Spleen (tissue), 7 donors: ENCODE measurements around the gene STEAP1B.

Source experiments
- POLR2A ChIP-seq, 3 donors: fragments of 450-650 bp; IDR thresholded peaks; one replicate each; pipeline ENCODE4 v1.5.1; 2017; ENCODE audit warnings: antibody characterized with exemption in 3 of 3, mild to moderate bottlenecking in 1 of 3
- TF ChIP-seq, protein P1 (sequence below), 11 experiments: fragments of 200-600 bp in 7 of 11; fragments of 450-650 bp in 4 of 11; sonication (generic) in 4 of 11; IDR thresholded peaks in 8 of 11; conservative IDR thresholded peaks in 3 of 11; 1 replicate in 7 of 11; 2 replicates in 4 of 11; pipeline versions ENCODE4 v1.4.0 to v1.8.0; 2016 to 2021; ENCODE audit warnings: antibody characterized with exemption in 11 of 11, inconsistent platforms in 4 of 11, mild to moderate bottlenecking in 1 of 11
- donor health status: DM: no; HTN: no; CAD: no; lungs with moderate emphysema.
- donor health status: DM: no; HTN: no; CAD: no.
- donor health status: DM: no; HTN: no; CAD: no.

DNA sequence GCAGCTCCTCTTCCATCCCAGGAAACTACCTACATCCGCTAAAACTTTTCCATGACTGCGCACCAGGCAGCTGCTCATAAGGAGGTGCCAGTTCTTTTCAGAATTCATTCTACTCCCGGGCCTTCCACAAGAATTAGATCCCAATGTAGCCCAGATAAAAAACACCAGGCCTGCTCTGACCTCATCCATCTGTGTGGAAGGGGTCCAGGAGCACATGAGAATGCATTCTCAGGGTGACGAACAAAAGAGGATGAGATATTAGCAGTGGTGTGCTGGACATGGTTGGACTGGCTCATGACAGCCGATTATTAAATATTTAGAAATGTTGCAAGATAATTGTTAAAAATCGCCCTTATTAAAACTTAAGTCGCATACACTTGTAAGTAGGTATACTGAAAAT is 43.2 kb upstream of the STEAP1B start:
- no peak for TF ChIP-seq POLR2A (IDR thresholded peaks at IDR 0.05)
- TF ChIP-seq, protein P1, sequence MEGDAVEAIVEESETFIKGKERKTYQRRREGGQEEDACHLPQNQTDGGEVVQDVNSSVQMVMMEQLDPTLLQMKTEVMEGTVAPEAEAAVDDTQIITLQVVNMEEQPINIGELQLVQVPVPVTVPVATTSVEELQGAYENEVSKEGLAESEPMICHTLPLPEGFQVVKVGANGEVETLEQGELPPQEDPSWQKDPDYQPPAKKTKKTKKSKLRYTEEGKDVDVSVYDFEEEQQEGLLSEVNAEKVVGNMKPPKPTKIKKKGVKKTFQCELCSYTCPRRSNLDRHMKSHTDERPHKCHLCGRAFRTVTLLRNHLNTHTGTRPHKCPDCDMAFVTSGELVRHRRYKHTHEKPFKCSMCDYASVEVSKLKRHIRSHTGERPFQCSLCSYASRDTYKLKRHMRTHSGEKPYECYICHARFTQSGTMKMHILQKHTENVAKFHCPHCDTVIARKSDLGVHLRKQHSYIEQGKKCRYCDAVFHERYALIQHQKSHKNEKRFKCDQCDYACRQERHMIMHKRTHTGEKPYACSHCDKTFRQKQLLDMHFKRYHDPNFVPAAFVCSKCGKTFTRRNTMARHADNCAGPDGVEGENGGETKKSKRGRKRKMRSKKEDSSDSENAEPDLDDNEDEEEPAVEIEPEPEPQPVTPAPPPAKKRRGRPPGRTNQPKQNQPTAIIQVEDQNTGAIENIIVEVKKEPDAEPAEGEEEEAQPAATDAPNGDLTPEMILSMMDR (IDR thresholded peaks at IDR 0.05 in 8 of 11, conservative IDR thresholded peaks at IDR 0.05 in 3 of 11), result no peak
